Right atrium auricular region (tissue), 2 donors: ENCODE results near the gene PTPN20. TPM values are rescaled to one million over a fixed set of nuclear protein-coding genes. Genes with fewer than 3 reads are reported as not detected.

Experiments used
- DNase-seq: peaks from one replicate; pipeline ENCODE4 v3.0.0-alpha.2; 2019; ENCODE audit warnings: low spot score
- H3K27ac ChIP-seq, 2 donors: fragments of 200-600 bp; sonication (generic); 1 replicate in 1 of 2; 2 replicates in 1 of 2; pipeline ENCODE4 v1.5.1; 2016 to 2019
- H3K27me3 ChIP-seq, 2 donors: fragments of 200-600 bp; sonication (generic); one replicate each; pipeline versions ENCODE4 v1.5.1 to v1.6.0; 2017 to 2019
- H3K36me3 ChIP-seq: fragments of 200-600 bp; sonication (generic); one replicate; pipeline ENCODE4 v1.5.1; 2016
- H3K4me1 ChIP-seq, 2 donors: fragments of 200-600 bp; sonication (generic); one replicate each; pipeline versions ENCODE4 v1.5.1 to v1.6.0; 2017 to 2019
- H3K4me3 ChIP-seq, 2 donors: fragments of 200-600 bp; sonication (generic); 1 replicate in 1 of 2; 2 replicates in 1 of 2; pipeline ENCODE4 v1.5.1; 2017 to 2019; ENCODE audit warnings: mild to moderate bottlenecking in 1 of 2, moderate library complexity in 1 of 2
- H3K9me3 ChIP-seq, 2 donors: fragments of 200-600 bp; sonication (generic); one replicate each; pipeline ENCODE4 v1.5.1; 2019
- total RNA-seq, 2 donors: library from RNA; depleted of rRNA; stranded (reverse); fragments of >200 nt; gene quantifications; one replicate each; pipeline ENCODE4 v1.1.0, GENCODE V29; 2016
- TF ChIP-seq, protein P1 (sequence below), 2 donors: fragments of 200-600 bp; sonication (generic); IDR thresholded peaks; one replicate each; pipeline ENCODE4 v1.5.1; 2019; ENCODE audit warnings: antibody characterized with exemption in 2 of 2

PTPN20 gene
- total RNA-seq, 2 donors from 2014 or later: 7.5 to 16.2 TPM

- TF ChIP-seq, protein P1, sequence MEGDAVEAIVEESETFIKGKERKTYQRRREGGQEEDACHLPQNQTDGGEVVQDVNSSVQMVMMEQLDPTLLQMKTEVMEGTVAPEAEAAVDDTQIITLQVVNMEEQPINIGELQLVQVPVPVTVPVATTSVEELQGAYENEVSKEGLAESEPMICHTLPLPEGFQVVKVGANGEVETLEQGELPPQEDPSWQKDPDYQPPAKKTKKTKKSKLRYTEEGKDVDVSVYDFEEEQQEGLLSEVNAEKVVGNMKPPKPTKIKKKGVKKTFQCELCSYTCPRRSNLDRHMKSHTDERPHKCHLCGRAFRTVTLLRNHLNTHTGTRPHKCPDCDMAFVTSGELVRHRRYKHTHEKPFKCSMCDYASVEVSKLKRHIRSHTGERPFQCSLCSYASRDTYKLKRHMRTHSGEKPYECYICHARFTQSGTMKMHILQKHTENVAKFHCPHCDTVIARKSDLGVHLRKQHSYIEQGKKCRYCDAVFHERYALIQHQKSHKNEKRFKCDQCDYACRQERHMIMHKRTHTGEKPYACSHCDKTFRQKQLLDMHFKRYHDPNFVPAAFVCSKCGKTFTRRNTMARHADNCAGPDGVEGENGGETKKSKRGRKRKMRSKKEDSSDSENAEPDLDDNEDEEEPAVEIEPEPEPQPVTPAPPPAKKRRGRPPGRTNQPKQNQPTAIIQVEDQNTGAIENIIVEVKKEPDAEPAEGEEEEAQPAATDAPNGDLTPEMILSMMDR (IDR thresholded peaks at IDR 0.05): no peak
- DNase-seq: no peak
- Histone ChIP-seq H3K27ac (no peak overlapping the region), H3K27me3 (no peaks in the 10 kb centered on the region), H3K4me3 (no peak overlapping the region), H3K9me3 (no peaks in the 10 kb centered on the region), H3K36me3 (no peaks in the 10 kb centered on the region), H3K4me1 (peaks cover 0 to 27% of the 10 kb centered on the region in 2 donors)
Observed at GRCh38 chr10:47049056-47049851, 138.0 kb downstream of the PTPN20 start.

DNA sequence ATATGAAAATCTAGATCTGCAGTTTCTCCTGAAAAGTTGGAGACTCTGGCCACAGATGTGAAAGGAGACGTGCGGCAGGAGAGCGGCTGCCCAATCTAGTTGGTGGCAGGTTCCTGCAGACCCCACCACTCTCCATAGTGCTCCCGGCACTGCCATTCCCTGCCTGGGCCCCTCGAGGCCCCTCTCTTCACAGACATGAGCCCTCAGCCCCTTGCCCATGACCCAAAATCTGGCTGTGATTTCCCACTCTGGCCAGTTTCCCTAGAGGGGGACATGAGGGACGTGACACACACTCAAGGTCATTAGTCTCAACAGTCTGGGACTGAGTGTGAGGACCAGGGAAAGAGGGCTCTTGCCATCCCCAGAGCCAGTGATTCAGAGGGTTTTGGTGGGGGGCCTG, 138.7 kb downstream of the PTPN20 start:
- Histone ChIP-seq H3K4me1 (peaks cover 0 to 27% of the 10 kb centered on the region in 2 donors), H3K4me3 (no peak overlapping the region), H3K36me3 (no peaks in the 10 kb centered on the region), H3K9me3 (no peaks in the 10 kb centered on the region), H3K27me3 (no peaks in the 10 kb centered on the region), H3K27ac (no peak overlapping the region)
- TF ChIP-seq, protein P1 (IDR thresholded peaks at IDR 0.05): no peak
- DNase-seq: no peak

GRCh38 chr10:47050618-47051455, 139.6 kb downstream of the PTPN20 start:
- TF ChIP-seq, protein P1 (IDR thresholded peaks at IDR 0.05): no peak
- no peak overlapping the region for H3K4me3 ChIP-seq
- no peaks in the 10 kb centered on the region for H3K27me3 ChIP-seq
- H3K9me3 ChIP-seq: no peaks in the 10 kb centered on the region
- no peak overlapping the region for H3K27ac ChIP-seq
- H3K36me3 ChIP-seq: no peaks in the 10 kb centered on the region
- no peak for DNase-seq
- peaks cover 0 to 27% of the 10 kb centered on the region in 2 donors for H3K4me1 ChIP-seq

- H3K36me3 ChIP-seq: no peaks in the 10 kb centered on the region
- no peak for DNase-seq
- H3K27ac ChIP-seq: no peak overlapping the region
- H3K4me1 ChIP-seq: peaks cover 0 to 27% of the 10 kb centered on the region in 2 donors
- H3K9me3 ChIP-seq: no peaks in the 10 kb centered on the region
- no peak overlapping the region for H3K4me3 ChIP-seq
- H3K27me3 ChIP-seq: no peaks in the 10 kb centered on the region
- TF ChIP-seq, protein P1 (IDR thresholded peaks at IDR 0.05): no peak
Observed at GRCh38 chr10:47051741-47052238, 140.6 kb downstream of the PTPN20 start.
